HL-60 (cell line): Measurements from ENCODE around the gene HSD11B1.

Experiments
- POLR2AphosphoS5 ChIP-seq: IDR thresholded peaks from 2 replicates; pipeline ENCODE4 v1.6.1; 2012; ENCODE audit warnings: low read depth
- TF ChIP-seq, protein P1 (sequence below): IDR thresholded peaks from one replicate; pipeline ENCODE4 v1.5.1; 2011; ENCODE audit warnings: low read length, control low read depth, inconsistent platforms; ENCODE audit not compliant: insufficient read depth
- TF ChIP-seq, protein P2 (sequence below): IDR thresholded peaks from 2 replicates; pipeline ENCODE4 v1.6.1; 2012; ENCODE audit warnings: low read depth; ENCODE audit not compliant: insufficient replicate concordance

DNA sequence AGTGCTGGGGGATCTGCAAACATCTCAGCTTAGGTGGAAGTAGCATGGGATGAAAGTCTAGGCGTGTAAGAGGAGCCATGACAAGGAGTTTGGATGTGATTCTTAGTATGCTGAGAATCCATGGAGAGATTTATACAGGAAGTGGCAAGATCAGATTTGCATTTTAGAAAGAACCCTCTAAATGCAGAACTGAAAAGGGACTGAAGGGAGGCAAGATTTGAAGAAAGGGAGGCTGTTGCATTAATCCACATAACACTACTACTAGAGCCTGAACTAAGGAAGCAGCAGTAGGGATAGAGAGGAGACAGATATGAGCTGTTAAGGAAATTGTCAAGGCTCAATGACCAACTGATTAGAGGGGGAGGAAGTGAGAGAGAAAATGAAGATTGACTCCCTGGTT lies 69.9 kb downstream of the HSD11B1 start:
- TF ChIP-seq, protein P1, sequence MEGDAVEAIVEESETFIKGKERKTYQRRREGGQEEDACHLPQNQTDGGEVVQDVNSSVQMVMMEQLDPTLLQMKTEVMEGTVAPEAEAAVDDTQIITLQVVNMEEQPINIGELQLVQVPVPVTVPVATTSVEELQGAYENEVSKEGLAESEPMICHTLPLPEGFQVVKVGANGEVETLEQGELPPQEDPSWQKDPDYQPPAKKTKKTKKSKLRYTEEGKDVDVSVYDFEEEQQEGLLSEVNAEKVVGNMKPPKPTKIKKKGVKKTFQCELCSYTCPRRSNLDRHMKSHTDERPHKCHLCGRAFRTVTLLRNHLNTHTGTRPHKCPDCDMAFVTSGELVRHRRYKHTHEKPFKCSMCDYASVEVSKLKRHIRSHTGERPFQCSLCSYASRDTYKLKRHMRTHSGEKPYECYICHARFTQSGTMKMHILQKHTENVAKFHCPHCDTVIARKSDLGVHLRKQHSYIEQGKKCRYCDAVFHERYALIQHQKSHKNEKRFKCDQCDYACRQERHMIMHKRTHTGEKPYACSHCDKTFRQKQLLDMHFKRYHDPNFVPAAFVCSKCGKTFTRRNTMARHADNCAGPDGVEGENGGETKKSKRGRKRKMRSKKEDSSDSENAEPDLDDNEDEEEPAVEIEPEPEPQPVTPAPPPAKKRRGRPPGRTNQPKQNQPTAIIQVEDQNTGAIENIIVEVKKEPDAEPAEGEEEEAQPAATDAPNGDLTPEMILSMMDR: no peak
- no peak for TF ChIP-seq POLR2AphosphoS5
- TF ChIP-seq, protein P2, sequence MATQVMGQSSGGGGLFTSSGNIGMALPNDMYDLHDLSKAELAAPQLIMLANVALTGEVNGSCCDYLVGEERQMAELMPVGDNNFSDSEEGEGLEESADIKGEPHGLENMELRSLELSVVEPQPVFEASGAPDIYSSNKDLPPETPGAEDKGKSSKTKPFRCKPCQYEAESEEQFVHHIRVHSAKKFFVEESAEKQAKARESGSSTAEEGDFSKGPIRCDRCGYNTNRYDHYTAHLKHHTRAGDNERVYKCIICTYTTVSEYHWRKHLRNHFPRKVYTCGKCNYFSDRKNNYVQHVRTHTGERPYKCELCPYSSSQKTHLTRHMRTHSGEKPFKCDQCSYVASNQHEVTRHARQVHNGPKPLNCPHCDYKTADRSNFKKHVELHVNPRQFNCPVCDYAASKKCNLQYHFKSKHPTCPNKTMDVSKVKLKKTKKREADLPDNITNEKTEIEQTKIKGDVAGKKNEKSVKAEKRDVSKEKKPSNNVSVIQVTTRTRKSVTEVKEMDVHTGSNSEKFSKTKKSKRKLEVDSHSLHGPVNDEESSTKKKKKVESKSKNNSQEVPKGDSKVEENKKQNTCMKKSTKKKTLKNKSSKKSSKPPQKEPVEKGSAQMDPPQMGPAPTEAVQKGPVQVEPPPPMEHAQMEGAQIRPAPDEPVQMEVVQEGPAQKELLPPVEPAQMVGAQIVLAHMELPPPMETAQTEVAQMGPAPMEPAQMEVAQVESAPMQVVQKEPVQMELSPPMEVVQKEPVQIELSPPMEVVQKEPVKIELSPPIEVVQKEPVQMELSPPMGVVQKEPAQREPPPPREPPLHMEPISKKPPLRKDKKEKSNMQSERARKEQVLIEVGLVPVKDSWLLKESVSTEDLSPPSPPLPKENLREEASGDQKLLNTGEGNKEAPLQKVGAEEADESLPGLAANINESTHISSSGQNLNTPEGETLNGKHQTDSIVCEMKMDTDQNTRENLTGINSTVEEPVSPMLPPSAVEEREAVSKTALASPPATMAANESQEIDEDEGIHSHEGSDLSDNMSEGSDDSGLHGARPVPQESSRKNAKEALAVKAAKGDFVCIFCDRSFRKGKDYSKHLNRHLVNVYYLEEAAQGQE: no peak
